GM18867 (cell line): ENCODE results near the gene COPZ1.
A peak's percentile ranks its signal among the peaks of the same experiment; 100 is the strongest.

Source experiments
- ATAC-seq: cut with Tn5 transposase; IDR thresholded peaks from one replicate; pipeline ENCODE4 v1.9.1; 2021; ENCODE audit warnings: mild to moderate bottlenecking, moderate library complexity; ENCODE audit not compliant: unreplicated experiment

The COPZ1 gene

DNA sequence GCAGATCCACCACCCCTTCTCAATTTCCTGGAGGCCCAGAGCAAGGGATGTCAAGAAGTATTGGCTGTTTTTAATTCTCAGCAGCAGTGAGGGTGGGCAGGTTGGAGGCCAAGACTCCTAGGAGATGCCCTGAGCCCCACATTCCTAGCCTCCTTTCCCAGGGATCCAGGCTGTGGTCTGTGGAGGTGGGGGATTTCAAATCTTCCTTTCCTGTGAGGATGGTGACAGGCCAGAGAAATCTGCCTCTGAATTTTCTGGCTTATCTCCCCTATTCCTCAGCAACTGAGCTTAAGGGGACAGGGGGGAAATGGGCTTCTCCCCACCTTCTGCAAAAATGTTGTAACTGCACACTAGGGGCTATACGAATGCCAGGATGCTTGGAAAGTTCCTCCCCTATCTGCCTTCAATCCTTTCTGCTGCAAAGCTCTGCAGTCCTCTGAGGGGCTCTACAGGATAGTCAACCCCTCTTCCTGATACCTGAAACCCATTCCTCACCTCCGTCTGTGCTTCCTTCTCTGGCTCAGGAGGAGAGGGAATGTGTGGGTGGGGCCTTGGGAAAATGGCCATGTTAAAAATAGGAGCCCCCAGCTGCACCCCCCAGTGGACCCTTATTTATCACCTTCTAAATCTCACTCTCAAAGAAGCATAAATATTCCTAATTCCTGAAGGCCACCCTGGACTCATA, 32.7 kb downstream of the COPZ1 start:
- no peak for ATAC-seq

DNA sequence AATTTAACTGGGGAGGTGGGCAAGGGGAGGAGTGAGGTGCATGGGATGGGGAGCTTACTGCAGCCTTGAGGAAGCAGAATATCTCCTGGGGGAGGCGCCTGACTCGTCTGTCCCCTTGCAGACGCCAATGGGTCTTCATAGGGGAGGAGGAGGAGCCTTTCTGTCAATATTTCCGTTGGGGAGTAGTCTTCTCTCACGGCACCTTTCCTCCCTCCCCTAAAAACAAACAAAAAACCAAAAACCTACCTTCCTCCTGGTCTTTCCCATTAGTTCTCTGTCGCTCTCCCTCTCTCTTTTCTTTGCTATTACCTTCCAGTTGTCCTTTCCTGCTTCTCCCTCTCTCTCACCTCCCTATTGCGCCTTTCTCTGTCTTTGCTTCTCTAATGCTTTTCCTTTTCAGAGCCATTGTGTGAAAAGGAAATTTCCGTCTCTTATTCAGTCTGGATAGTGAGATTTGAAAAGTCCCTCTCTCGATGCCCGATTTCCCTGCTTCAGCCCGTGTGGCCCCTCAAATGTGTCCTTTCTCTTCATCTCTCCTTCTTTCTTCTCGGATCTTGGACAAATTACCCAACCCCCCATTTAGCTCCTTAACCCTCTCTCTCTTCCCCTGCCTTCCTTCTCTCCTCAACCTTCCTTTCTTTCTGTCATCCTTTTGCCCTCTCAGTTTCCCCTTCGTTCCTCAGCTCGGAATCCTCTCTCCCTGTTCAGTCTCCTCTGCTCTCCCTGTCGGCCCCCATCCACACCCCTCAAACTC, 33.4 kb downstream of the COPZ1 start:
- ATAC-seq = no peak

DNA sequence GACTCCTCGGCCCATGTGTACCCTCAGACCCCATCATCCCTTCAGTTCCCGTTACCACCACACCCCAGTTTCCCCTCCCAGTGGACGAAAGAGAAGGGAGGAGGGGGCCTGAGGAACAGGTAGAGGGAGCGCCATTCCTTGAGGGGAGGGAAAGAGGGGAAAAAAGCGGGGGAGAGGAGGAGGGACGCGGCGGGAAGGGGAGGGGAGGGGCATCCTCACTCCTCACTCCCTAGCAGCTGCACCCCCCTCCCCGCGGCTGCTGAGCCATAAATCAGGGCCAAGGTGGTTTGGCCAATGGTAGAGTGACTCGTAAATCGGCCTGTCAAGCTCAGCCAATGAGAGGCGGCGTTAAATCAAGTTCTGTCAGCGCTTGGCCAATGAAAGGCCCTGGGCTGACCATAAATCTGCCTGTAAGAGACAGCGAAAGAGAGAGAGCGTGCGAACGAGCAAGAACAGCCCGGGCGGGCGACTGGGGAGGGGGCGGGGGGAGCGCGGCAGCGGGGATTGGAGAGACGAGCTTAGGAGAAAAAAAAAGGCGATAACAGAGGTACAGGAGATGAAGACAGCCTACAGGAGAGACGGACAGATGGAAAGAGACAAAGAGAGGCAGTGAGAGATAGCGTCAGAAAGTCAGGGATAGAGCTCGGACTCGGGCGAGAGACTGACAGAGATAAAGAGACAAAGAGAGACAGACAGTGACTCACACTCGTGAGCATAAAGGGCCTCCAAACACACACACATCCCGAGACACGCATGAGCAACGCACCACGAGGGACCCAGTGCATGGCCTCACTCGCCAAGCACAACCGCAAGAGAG, 34.2 kb downstream of the COPZ1 start:
- ATAC-seq = peak; percentile 98

DNA sequence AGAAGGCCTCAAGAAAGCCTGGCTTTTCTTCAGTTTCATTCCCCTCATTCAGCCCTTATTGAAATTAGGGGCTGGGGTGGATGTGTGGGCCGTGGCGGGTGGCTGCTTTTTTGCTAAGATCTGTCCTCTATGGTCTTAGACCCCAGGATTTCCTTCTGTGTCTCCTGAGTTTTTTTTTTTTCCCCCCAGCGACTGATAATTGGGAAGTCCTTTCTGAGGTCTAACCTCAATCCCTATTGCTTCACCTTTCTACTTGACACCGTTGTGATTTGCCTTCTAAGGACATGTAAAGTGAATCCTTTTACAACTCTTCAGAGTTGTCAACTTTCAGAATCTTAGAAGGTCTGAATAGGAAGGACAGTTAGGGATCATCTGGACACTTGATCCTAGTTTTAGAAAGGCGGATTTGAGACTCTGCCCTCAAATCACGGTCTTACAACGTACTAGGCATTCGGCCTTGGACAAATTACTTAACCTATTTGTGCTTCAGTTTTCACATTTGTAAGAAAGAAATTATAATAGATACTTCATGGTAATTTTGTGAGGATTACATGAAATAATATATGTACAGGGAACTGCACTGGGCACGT, 34.9 kb downstream of the COPZ1 start:
- no peak for ATAC-seq

DNA sequence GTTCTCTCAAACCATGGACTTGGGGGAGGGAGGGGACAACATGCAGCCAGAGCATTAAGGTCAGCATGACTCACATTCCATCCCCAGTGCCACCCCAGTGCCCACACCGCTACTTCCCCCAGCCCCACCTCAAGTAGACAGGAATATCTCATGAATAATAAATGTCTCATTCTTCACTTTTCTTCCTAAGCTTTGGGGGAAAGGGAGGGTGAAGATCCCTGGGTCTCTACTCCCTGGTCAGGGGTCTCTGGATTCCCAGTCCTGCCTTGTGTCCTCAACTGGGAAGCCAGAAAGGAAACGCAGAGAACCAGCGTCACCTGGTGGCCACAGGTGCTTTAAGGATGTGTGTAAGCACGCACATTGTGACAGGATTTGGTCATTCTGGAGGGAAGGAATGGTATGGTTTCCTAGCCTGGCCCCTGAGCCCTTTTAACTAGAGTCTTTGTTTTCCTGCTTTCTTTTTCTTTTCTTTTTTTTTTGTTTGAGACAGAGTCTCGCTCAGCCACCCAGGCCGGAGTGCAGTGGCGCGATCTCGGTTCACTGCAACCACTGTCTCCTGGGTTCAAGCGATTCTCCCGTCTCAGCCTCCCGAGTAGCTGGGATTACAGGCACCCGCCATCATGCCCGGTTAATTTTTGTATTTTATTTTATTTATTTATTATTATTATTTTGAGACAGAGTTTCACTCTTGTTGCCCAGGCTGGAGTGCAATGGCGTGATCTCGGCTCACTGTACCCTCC, 36.0 kb downstream of the COPZ1 start:
- no peak for ATAC-seq

DNA sequence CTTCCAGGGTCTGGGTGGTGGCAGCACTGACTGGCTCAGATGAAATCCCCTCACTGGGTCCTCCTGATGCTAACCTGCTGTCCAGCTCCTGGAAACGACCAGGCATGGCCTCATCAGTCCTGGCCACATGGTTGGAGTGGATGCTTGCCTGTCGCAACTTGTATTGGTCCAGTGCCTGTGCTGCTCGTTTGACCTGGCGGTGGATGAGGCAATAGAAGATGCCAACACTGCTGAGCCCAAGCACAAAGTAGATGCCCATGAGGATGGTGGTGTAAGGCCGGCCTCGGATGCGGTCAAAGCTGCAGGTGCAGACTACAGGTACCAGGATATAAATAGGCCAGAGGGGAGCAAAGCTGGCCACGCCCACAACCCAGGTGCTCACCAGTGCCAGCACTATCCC, 38.1 kb downstream of the COPZ1 start:
- ATAC-seq = no peak

DNA sequence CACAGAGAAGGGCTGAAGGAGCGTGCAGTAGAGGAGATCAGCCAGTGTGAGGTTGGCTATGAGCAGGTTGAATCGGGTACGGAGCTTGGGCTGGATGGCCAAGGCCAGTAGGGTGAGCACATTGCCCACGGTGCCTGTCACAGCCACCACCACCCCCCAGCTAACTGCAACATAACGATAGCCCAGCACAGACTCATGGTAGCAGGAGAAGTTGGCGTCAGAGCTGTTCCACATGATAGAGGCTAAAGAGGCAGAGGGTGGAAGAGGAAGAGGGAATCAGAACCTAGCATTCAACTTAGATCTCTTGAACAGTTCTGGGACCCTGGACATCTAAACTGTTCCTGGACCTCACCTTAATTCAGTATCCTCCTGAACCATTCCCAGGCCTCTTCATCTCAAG, 38.7 kb downstream of the COPZ1 start:
- ATAC-seq = no peak

DNA sequence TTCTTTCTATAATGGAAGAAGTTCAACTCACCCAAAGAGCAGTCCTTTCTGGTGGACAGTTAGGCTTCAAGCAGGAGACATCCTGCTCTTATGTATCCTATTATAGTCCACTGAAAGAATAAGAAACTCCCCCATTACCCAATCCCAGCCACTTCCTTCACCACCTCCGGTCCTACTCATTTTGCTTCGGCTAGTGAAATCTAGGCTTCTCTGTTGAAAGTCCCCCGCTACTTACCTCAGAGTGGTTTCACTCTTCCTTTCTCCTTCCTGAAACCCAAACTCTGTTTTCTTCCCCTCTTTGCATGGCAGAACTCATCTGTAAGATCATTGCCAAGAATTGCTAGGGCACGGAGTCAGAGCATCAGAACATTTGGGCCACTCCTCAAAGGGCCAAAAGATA, 39.5 kb downstream of the COPZ1 start, which contains the start of gene GPR84:
TSS of gene GPR84 (minus strand) at position 74 of the 400 bp plus-strand sequence. CDS start 635 bp downstream, outside the sequence.
- no peak for ATAC-seq

DNA sequence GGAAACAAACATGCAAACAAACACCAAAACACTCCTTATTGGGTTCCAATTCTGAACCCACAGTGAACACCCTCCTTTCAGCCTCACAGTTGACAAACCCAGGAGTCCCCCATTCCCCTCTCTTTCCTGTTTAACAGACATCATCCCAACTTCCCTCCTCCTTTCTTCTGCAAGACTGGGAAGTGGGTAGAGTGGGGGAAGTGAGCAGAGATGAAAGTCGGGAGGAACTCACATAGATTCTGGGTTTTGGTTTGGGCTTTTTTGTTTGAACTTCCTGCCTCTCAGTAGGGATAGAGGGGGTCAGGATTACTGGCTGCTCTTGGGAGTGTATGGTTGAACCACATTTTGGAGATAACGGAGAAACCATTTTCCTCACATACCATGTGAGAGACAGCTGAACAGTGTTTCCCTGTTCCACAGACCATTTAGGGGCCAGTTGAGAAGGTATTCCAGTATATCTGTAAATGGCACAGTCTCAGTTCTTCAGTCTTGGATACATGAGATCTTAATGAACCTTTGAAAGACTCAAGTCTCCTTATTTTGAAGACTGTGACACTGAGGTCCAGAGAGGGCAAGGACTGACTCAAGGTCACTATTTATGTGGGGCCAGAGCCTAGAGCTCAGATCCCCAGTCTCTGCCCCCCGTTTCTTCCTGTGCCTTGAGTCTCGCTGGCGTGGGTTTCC, 43.2 kb downstream of the COPZ1 start:
- ATAC-seq = peak; percentile 5

DNA sequence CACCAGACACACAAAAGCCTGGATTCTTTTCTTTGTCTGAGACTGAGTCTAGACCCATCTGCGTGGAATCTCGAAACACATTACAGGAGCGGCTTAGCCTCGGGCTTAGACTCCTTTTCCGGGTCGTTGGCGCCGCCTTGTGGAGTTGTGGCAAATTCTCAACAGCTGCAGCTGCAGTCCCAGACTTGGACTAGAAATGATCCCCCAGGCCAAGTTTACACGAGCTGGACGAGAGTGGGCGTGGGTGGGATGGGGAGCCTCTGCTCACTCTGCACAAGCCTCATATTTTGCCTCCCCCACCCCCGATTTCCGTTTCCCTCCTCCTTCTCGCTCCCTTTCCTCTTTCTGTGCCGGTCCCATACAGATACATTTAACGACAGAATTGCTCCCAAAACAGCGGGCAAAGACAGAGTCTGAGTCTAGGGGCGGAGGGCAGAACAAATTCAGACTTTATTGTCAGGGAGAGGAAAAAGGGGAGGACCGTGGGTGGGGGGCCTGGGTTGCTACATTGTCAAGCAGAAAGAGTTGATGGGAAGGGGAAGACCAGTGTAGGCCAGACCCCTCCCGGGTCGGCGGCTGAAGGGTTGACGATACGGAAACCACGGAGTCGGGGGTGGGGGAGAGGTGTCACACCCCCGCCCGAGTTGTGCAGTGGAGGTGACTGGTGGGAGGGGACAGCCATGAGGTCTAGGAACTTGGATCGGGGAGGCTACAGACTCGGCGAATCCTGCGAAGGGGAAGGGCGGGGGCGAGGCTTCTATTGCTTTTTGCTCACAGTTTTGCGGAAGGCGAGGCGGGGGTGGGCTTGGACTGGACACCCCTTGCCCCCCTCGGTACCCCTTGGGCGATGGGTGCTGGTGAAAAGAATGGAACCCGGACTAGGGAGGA, 44.0 kb downstream of the COPZ1 start:
- peak; percentile 71 for ATAC-seq

DNA sequence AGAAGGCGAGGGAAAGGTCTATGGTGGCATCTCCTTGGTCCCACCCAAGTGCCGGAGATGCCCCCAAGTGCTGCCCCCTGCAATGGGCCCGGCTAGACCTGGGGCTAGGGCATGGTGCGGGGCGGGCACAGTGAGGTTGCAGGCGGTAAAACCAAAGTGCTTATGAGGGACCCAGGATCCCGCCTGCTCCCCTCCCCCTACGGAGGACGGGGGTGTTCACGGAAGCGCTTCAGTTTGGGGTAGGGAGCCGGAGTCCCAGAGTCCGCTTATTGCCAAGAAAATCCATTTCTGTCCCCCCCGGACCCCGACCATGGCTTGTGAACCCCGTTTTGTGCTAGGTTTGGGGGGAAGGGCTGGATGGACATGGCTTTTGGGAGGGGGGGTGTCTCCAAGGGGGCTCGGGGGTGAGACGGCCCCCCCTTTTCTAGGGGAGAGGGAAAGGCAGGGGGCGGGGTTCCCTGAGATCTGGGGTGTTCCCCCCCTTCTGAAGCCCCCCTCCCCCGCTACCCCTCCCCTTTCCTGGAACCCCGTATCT, 44.7 kb downstream of the COPZ1 start:
- ATAC-seq = no peak

DNA sequence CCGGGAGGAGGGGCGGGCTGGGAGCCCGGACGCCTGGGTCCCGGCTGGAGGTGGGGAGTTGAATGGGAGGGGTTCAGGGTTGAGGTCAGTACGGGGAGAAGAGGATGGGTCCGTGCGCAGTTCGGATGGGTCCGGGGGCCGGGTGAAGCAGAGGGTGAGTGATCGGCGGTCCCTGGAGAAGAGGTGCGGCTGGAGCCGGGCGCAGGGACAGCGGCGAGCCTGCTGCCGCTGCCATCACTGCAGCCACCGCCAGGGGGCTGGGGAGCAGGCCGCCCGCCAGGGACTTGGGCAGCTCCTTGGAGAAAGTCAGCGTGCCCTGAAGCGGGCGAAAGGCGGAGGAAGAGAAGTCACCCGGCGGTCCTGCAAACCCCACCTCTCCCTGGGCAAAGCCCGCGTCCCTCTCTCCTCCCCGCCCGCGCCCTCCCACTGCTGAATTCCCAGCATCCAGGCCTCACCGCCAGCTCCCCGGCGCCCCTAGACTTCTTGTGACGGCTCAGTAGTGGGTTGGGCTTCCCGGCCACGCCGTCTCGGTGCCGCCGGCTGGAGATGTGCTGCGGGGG, 45.3 kb downstream of the COPZ1 start:
- peak; percentile 74 for ATAC-seq

DNA sequence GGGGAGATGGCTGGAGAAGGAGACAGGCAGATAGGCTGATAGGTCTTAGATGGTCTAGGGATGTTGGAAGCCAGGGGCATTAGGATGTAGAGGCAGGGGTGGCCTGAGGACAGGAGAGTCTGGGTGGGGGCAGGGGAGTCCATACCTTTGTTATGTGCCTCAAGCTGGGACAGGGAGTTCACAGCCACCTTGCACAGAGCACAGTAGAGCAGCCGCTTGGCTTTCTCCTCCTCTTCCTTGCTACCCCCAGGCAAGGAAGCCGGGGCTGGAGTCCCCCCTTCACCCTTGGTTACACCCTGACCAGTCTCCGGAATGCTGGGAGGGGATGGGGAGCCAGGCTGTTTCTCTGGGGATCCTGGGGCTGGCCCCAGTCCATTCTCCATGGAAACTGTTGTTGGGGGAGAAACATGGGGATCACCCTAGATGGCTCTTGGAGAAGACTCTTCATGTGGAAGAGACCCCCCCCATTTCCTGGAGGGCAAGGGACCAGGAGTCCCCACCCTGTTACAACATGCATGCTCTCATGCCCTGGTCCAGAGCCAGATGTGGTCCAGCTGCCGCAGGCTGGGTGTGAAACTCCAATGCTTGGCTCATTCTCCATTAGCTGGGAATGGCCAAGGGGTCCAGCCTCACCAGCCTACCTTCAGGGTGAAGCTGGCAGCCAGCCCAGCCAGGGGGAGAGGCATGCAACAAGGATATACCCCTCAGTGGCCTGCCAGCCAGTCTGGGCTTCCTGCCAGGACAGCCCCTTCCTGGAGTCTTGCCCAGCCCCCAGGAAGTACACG, 46.6 kb downstream of the COPZ1 start:
- ATAC-seq = no peak

DNA sequence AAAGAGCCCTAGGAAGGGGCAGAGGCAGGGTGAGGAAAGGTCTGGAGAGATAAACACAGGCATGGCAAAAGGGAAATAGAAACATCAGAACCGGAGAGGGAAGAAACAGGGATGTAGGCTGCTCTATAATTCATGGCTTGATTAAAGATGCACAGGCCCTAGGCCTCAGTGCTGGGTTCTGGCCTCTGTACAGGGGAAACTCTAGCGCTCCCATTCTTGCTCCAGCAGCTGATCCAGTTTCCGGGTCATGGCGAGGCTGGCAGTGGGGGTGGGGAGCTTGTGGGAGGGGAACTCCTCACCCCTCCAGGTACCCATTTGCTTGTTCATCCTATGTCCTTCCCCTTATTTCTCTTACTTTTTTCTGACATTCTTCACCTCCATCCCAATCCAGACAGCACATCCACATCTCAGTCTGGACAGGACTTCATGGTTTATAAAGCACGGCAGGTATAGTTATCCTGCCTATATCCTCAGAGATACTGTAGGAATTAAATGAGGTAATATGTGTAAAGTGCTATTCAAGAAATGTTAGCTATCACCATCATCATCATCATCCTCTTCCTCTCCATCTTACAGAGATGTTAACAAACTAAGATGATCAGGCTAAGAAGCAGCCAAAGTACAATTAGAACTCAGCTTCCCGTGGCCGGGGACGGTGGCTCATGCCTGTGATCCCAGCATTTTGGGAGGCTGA, 47.3 kb downstream of the COPZ1 start:
- no peak for ATAC-seq

DNA sequence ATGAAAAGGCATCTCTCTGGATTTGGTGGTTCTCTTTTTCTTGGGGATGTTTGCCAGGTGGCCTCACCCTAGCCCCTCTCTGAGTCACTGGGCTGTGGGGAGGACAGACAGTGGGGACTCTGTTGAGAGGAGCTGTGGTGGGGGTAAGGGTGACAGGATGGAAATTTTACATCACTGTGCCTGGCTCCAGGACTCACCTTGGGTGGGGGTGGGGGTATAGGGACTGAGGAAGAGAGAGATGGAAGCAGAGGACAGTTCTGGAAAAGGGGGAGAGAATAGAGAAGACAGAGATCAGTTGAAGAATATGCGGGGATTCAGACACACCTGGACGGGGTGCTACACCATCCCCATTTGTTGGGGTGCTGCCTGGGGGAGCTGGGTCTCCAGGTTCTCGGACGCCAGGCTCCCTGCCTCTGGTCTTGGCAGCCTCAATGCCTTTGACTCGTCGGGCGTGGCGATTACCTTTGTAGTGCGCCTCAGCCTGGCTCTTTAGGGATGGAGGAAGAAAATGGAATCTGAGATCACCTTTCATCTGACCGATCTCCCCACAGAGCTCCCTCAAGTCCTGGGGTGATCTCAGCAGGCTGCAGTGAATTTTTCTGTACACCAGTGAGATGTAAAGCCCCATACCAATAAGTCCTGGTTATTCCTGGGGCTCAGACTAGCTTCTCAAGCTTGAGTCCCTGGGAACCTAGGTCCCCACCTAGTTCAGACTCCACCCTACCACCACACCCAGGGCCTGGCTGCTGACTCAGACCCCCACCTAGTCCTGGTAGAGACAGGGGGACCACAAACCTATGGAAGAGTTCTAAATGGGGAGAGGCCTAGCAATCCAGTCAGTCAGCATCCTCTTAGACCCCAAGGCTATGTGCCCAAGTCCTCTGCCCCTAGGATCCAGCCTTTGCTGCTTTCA, 49.0 kb downstream of the COPZ1 start:
- no peak for ATAC-seq
